Mucosa of stomach (tissue), 1 donor: ENCODE results near the gene NYNRIN.
A peak's percentile ranks its signal among the peaks of the same experiment; 100 is the strongest.
"Not testable (repeated sequence)": the region's sequence is repeated elsewhere in the genome, so short reads cannot be mapped to it uniquely, and the experiment has no call there.

ENCODE experiments used
- H3K27me3 ChIP-seq: one replicate; pipeline ENCODE4 v1.7.0; 2013; ENCODE audit warnings: mild to moderate bottlenecking, low read length; ENCODE audit not compliant: control insufficient read depth, insufficient read depth
- H3K36me3 ChIP-seq: one replicate; pipeline ENCODE4 v1.7.0; 2013; ENCODE audit warnings: low read length; ENCODE audit not compliant: control insufficient read depth, insufficient read depth
- H3K4me1 ChIP-seq: one replicate; pipeline ENCODE4 v1.7.0; 2013; ENCODE audit warnings: mild to moderate bottlenecking, low read length; ENCODE audit not compliant: control insufficient read depth, insufficient read depth
- H3K4me3 ChIP-seq: one replicate; pipeline ENCODE4 v1.7.0; 2013; ENCODE audit warnings: low read length
- H3K9ac ChIP-seq: one replicate; pipeline ENCODE4 v1.7.0; 2013; ENCODE audit warnings: mild to moderate bottlenecking, low read length, moderate library complexity
- H3K9me3 ChIP-seq: one replicate; pipeline ENCODE4 v1.7.0; 2013; ENCODE audit warnings: mild to moderate bottlenecking, low read length, moderate library complexity; ENCODE audit not compliant: control insufficient read depth
- donor health status: Pancreatic carcinoma.

Gene NYNRIN

GRCh38 chr14:24387009-24387345 lies 11.8 kb upstream of the NYNRIN start:
- Histone ChIP-seq H3K4me3 (no peak overlapping the region), H3K4me1 (no peaks in the 10 kb centered on the region), H3K36me3 (no peaks in the 10 kb centered on the region), H3K9ac (no peak overlapping the region), H3K27me3 (no peaks in the 10 kb centered on the region), H3K9me3 (no peaks in the 10 kb centered on the region)

- H3K27me3 ChIP-seq, H3K9me3 ChIP-seq, H3K4me3 ChIP-seq, H3K9ac ChIP-seq, H3K4me1 ChIP-seq, H3K36me3 ChIP-seq: not testable (repeated sequence)
These were observed 11.2 kb upstream of the NYNRIN start for GRCh38 chr14:24387579-24387978.

GRCh38 chr14:24388474-24389179 lies 10.2 kb upstream of the NYNRIN start:
- no peak overlapping the region for H3K9ac ChIP-seq
- no peaks in the 10 kb centered on the region for H3K36me3 ChIP-seq
- peaks cover 5% of the 10 kb centered on the region for H3K4me1 ChIP-seq
- H3K27me3 ChIP-seq: no peaks in the 10 kb centered on the region
- H3K9me3 ChIP-seq: no peaks in the 10 kb centered on the region
- H3K4me3 ChIP-seq: no peak overlapping the region

GRCh38 chr14:24389226-24389848 lies 9.5 kb upstream of the NYNRIN start:
- peaks cover 5% of the 10 kb centered on the region for H3K4me1 ChIP-seq
- H3K36me3 ChIP-seq: no peaks in the 10 kb centered on the region
- H3K27me3 ChIP-seq: no peaks in the 10 kb centered on the region
- H3K4me3 ChIP-seq: no peak overlapping the region
- no peak overlapping the region for H3K9ac ChIP-seq
- H3K9me3 ChIP-seq: no peaks in the 10 kb centered on the region

GRCh38 chr14:24390701-24391468 lies 7.9 kb upstream of the NYNRIN start:
- H3K4me3 ChIP-seq: no peak overlapping the region
- no peaks in the 10 kb centered on the region for H3K27me3 ChIP-seq

GRCh38 chr14:24392325-24393091 lies 6.3 kb upstream of the NYNRIN start:
- H3K36me3 ChIP-seq: no peaks in the 10 kb centered on the region
- H3K27me3 ChIP-seq: no peaks in the 10 kb centered on the region
- H3K4me1 ChIP-seq: peaks cover 7% of the 10 kb centered on the region

More at GRCh38 chr14:24390701-24391468, 7.9 kb upstream of the NYNRIN start:
- Histone ChIP-seq H3K36me3 (no peaks in the 10 kb centered on the region), H3K9me3 (no peaks in the 10 kb centered on the region), H3K4me1 (peaks cover 5% of the 10 kb centered on the region), H3K9ac (no peak overlapping the region)

GRCh38 chr14:24394275-24394674 lies 4.5 kb upstream of the NYNRIN start:
- Histone ChIP-seq H3K4me3 (no peak overlapping the region), H3K9me3 (no peaks in the 10 kb centered on the region), H3K4me1 (peaks cover 15% of the 10 kb centered on the region), H3K27me3 (no peaks in the 10 kb centered on the region), H3K9ac (no peak overlapping the region), H3K36me3 (no peaks in the 10 kb centered on the region)

More at GRCh38 chr14:24392325-24393091, 6.3 kb upstream of the NYNRIN start:
- no peaks in the 10 kb centered on the region for H3K9me3 ChIP-seq
- no peak overlapping the region for H3K4me3 ChIP-seq
- H3K9ac ChIP-seq: no peak overlapping the region

GRCh38 chr14:24395609-24396582 lies 2.9 kb upstream of the NYNRIN start:
- peaks cover 26% of the 10 kb centered on the region for H3K4me1 ChIP-seq
- no peaks in the 10 kb centered on the region for H3K36me3 ChIP-seq
- H3K27me3 ChIP-seq: no peaks in the 10 kb centered on the region
- H3K9ac ChIP-seq: no peak overlapping the region
- H3K4me3 ChIP-seq: no peak overlapping the region
- no peaks in the 10 kb centered on the region for H3K9me3 ChIP-seq

GRCh38 chr14:24397639-24398292 lies 1.0 kb upstream of the NYNRIN start:
- Histone ChIP-seq H3K4me3 (no peak overlapping the region), H3K36me3 (no peaks in the 10 kb centered on the region), H3K27me3 (no peaks in the 10 kb centered on the region), H3K4me1 (peaks cover 28% of the 10 kb centered on the region), H3K9ac (peak overlapping the region; percentile 68), H3K9me3 (no peaks in the 10 kb centered on the region)

GRCh38 chr14:24398293-24398652 lies 530 bp upstream of the NYNRIN start:
- Histone ChIP-seq H3K4me1 (peaks cover 28% of the 10 kb centered on the region), H3K27me3 (no peaks in the 10 kb centered on the region), H3K36me3 (no peaks in the 10 kb centered on the region), H3K9ac (peak overlapping the region; percentile 68), H3K9me3 (no peaks in the 10 kb centered on the region), H3K4me3 (no peak overlapping the region)

GRCh38 chr14:24399447-24399822 lies 632 bp downstream of the NYNRIN start:
- H3K36me3 ChIP-seq: no peaks in the 10 kb centered on the region
- peak overlapping the region; percentile 32 for H3K4me3 ChIP-seq
- H3K4me1 ChIP-seq: peaks cover 28% of the 10 kb centered on the region
- H3K27me3 ChIP-seq: no peaks in the 10 kb centered on the region
- peak overlapping the region; percentile 68 for H3K9ac ChIP-seq
- H3K9me3 ChIP-seq: no peaks in the 10 kb centered on the region
